ENCODE results near the gene TRIM39.

DNA sequence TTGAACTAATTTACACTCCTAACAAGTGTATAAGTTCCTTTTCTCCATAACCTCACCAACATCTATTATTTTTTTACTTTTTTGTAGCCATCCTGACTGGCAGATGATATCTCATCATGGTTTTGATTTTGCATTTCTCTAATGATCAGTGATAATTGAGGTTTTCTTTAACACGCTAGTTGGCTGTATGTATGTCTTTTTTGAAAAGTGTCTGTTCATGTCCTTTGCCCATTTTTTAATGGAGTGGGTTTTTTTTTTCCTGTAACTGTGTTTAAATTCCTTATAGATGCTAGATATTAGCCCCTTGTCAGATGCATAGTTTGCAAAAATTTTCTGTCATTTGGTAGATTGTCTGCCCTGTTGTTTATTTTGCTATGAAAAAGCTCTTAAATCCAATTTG, 39.6 kb upstream of the TRIM39 start:
- no peak for TF ChIP-seq POLR2A (IDR thresholded peaks at IDR 0.05)
- TF ChIP-seq CTCF (IDR thresholded peaks at IDR 0.05) = no peak
